KMS-11 (cell line): Measurements from ENCODE around the gene XRRA1.

ENCODE experiments used
- H2AFZ ChIP-seq: fragments of 200-600 bp; sonication (generic); 2 replicates; pipeline ENCODE4 v1.6.1; 2016; ENCODE audit warnings: antibody characterized with exemption, mixed run types, low read depth
- H3K27ac ChIP-seq: fragments of 200-600 bp; sonication (generic); 2 replicates; pipeline ENCODE4 v1.6.1; 2016; ENCODE audit warnings: mild to moderate bottlenecking, mixed run types
- H3K27me3 ChIP-seq: fragments of 200-600 bp; sonication (generic); 2 replicates; pipeline ENCODE4 v1.6.1; 2017; ENCODE audit warnings: mild to moderate bottlenecking, low read depth, mixed run types, moderate library complexity; ENCODE audit not compliant: insufficient read depth
- H3K36me3 ChIP-seq: fragments of 200-600 bp; sonication (generic); 2 replicates; pipeline ENCODE4 v1.6.1; 2017; ENCODE audit warnings: mild to moderate bottlenecking, mixed run types; ENCODE audit not compliant: insufficient read depth
- H3K4me1 ChIP-seq: fragments of 200-600 bp; sonication (generic); 2 replicates; pipeline ENCODE4 v1.6.1; 2016; ENCODE audit warnings: mild to moderate bottlenecking, low read depth, mixed run types; ENCODE audit not compliant: poor library complexity, severe bottlenecking
- H3K4me2 ChIP-seq: fragments of 200-600 bp; sonication (generic); 2 replicates; pipeline ENCODE4 v1.7.0; 2016; ENCODE audit warnings: mild to moderate bottlenecking, mixed run types
- H3K4me3 ChIP-seq: fragments of 200-600 bp; sonication (generic); IDR thresholded peaks from 2 replicates; pipeline ENCODE4 v1.6.1; 2017; ENCODE audit warnings: low read depth, low read length, mixed read lengths; ENCODE audit not compliant: insufficient read depth
- H3K79me2 ChIP-seq: fragments of 200-600 bp; sonication (generic); 2 replicates; pipeline ENCODE4 v1.6.1; 2016; ENCODE audit warnings: low read depth, mixed run types; ENCODE audit not compliant: insufficient read depth
- H3K9ac ChIP-seq: fragments of 200-600 bp; sonication (generic); 2 replicates; pipeline ENCODE4 v1.6.1; 2016; ENCODE audit warnings: mild to moderate bottlenecking, mixed run types
- H4K20me1 ChIP-seq: fragments of 200-600 bp; sonication (generic); 2 replicates; pipeline ENCODE4 v1.6.1; 2016; ENCODE audit warnings: mild to moderate bottlenecking, mixed run types; ENCODE audit not compliant: insufficient read depth
- CTCF ChIP-seq: fragments of 200-600 bp; sonication (generic); conservative IDR thresholded peaks from 2 replicates; pipeline ENCODE4 v1.6.1; 2017; ENCODE audit warnings: low read depth, mild to moderate bottlenecking, antibody characterized with exemption, low read length, moderate library complexity, mixed read lengths

The XRRA1 gene

DNA sequence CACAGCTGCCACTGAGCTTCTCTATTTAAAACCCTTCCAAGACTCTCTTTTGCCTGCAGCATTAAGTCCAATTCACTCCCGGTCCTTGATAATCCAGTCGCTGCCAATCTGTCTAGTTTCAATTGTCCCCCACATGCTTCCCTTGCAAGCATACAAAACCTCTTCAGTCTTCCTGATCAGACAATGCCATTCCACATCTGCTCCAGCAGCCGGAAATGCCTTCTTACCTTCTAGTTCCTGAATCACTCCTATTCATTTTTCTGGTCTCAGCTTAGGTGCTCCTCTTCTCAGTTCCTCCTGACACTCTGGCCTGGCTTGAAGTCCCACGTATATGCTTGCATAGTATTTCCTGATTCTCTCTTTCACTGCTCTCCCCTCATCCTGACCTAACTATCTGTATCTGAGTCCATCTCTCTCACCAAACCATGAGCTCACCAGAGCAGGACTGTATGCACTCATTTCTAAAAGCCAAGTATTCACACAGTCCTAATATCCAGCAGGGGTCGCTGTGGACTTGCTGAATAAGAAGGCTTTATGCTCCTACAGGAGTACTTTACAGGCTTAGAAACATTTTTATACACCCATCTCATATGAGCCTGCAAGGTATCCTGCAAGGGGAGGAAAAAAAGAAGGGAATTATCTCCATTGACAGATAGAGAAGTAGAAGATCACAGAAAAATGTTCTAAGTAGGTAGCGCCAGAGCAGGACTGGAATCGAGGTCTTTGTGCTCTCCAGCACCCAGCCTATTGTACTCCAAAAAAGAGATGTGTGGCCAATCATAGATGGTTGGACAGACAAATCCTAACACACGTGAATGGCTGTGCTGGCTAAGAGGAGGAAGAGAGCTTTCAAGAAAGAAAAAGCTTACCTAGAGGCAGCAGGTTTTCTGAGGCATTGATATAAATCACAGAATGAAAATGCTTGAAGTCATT lies 19.2 kb downstream of the XRRA1 start:
- H2AFZ ChIP-seq = no peak overlapping the region
- H3K36me3 ChIP-seq = no peaks in the 10 kb centered on the region
- no peak overlapping the region for H3K9ac ChIP-seq
- no peaks in the 10 kb centered on the region for H3K79me2 ChIP-seq
- H3K27ac ChIP-seq = no peak overlapping the region
- H3K27me3 ChIP-seq = no peaks in the 10 kb centered on the region
- peak; percentile 97 for TF ChIP-seq CTCF
- no peak overlapping the region for H3K4me3 ChIP-seq
- H4K20me1 ChIP-seq = no peaks in the 10 kb centered on the region
- no peak overlapping the region for H3K4me2 ChIP-seq
- H3K4me1 ChIP-seq = peaks cover 21% of the 10 kb centered on the region

DNA sequence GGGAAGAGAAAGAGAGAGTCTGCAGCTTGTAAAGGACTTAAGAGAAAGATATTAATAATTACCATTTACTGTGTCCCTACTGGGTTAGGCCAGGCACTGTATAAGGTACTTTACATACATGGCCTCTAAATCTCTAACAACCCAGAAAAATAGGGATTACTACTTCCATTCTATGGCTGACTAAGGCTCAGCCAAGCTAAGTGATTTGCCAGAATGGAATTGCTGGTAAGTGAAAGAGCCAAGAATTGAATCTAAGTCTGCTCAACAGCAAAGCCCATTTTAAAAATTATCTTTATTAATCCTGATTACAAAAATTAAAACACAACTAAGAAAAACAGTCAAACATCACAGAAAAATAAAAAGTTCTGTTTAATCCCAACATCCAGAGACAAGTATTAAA lies 21.4 kb downstream of the XRRA1 start:
- Histone ChIP-seq H4K20me1 (no peaks in the 10 kb centered on the region), H3K9ac (no peak overlapping the region), H3K4me2 (no peak overlapping the region), H3K4me3 (no peak overlapping the region), H3K79me2 (no peaks in the 10 kb centered on the region), H3K4me1 (peaks cover 21% of the 10 kb centered on the region), H3K27me3 (no peaks in the 10 kb centered on the region), H3K36me3 (no peaks in the 10 kb centered on the region), H3K27ac (no peak overlapping the region), H2AFZ (no peak overlapping the region)
- TF ChIP-seq CTCF = no peak

DNA sequence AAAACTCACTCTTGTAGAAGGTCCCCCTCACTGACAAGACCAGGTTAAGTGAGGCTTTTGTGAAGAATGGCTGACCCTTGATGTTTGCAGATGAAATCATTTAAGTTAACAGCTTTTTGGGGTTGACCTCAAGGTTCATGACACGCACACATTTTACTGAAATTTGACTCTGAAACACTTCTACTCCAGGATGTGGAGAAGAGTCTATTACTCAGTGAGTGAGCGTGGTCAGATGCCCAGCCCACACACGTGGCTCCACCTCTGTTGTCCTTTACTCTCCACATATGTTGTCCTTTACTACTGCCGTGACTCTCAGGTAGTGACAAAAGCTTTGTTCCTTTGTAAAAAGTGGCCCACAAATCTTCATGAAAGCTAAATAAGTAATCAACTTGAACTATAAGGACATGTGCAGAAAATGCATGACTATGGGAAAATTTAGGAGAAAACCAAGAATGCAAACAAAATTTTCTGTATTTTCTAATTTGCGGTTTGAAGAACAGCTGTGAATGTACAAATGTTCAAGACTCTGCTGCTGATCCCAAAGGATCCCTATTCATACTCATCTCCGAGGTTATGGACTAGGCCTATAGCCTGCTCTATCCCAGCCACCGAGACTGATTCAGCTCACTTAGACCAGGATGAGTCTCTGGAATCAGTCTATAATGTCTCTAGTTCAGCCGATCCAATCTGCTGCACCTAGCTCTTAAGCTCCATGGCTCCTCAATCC lies 22.4 kb downstream of the XRRA1 start:
- H3K27ac ChIP-seq = no peak overlapping the region
- peak overlapping the region; percentile 22; the same call in 1 of the 2 replicates for H3K4me2 ChIP-seq

DNA sequence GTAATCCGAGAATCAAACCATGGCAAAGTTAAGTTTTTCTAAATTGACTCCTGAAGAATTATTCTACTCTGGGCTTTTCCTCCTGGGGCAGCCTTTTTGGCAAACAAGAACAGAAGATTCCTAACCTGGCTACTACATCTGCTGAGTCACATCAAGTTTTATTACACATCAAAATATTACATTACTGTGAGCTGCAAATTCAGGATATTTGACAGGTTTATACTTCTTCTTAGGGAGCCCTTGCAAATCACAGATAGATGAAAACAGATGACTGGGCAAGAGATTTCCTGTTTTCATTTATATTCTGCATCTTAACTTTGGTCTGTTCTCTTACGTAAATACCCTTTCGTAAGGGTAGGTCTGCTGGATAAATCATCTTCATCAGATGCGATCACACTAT lies 23.6 kb downstream of the XRRA1 start:
- TF ChIP-seq CTCF = no peak
- no peak overlapping the region for H3K4me3 ChIP-seq
- H3K9ac ChIP-seq = no peak overlapping the region
- no peaks in the 10 kb centered on the region for H3K36me3 ChIP-seq
- no peak overlapping the region for H2AFZ ChIP-seq
- no peaks in the 10 kb centered on the region for H3K79me2 ChIP-seq
- peaks cover 21% of the 10 kb centered on the region for H3K4me1 ChIP-seq
- H3K27me3 ChIP-seq = no peaks in the 10 kb centered on the region
- H3K4me2 ChIP-seq = no peak overlapping the region
- no peaks in the 10 kb centered on the region for H4K20me1 ChIP-seq
- H3K27ac ChIP-seq = no peak overlapping the region

More for the DNA sequence above, 22.4 kb downstream of the XRRA1 start:
- H3K27me3 ChIP-seq = no peaks in the 10 kb centered on the region
- no peak overlapping the region for H3K4me3 ChIP-seq
- H3K9ac ChIP-seq = no peak overlapping the region
- peaks cover 21% of the 10 kb centered on the region for H3K4me1 ChIP-seq
- no peak for TF ChIP-seq CTCF
- H4K20me1 ChIP-seq = no peaks in the 10 kb centered on the region
- H3K79me2 ChIP-seq = no peaks in the 10 kb centered on the region
- no peaks in the 10 kb centered on the region for H3K36me3 ChIP-seq
- H2AFZ ChIP-seq = no peak overlapping the region
